ENCODE data around the gene ANKRD44.

The ANKRD44 gene

GRCh38 chr2:197167608-197168314 is 142.8 kb downstream of the ANKRD44 start:
- no peak for DNase-seq (ENCODE audit: low spot score)
- Histone ChIP-seq H3K4me3 (no peak overlapping the region), H3K27ac (no peak overlapping the region)
- TF ChIP-seq CTCF (IDR thresholded peaks at IDR 0.05) = no peak

GRCh38 chr2:197165020-197165419 is 145.6 kb downstream of the ANKRD44 start:
- H3K4me3 ChIP-seq = no peak overlapping the region
- H3K27ac ChIP-seq = no peak overlapping the region
- no peak for TF ChIP-seq CTCF (IDR thresholded peaks at IDR 0.05)
- no peak for DNase-seq (ENCODE audit: low spot score)

- DNase-seq (ENCODE audit: low spot score) = no peak
- Histone ChIP-seq H3K4me3 (peak overlapping the region; percentile 52), H3K27ac (no peak overlapping the region)
- TF ChIP-seq CTCF (IDR thresholded peaks at IDR 0.05) = no peak
Measured at GRCh38 chr2:197164141-197164754, 146.3 kb downstream of the ANKRD44 start.

- no peak for DNase-seq (ENCODE audit: low spot score)
- no peak for TF ChIP-seq CTCF (IDR thresholded peaks at IDR 0.05)
- no peak overlapping the region for H3K4me3 ChIP-seq
- H3K27ac ChIP-seq = no peak overlapping the region
Measured at GRCh38 chr2:197163712-197164140, 146.9 kb downstream of the ANKRD44 start.

- no peak for DNase-seq (ENCODE audit: low spot score)
- H3K27ac ChIP-seq = no peak overlapping the region
- TF ChIP-seq CTCF (IDR thresholded peaks at IDR 0.05) = no peak
- no peak overlapping the region for H3K4me3 ChIP-seq
Measured at GRCh38 chr2:197161774-197162173, 148.8 kb downstream of the ANKRD44 start.

- no peak for DNase-seq (ENCODE audit: low spot score)
- TF ChIP-seq CTCF (IDR thresholded peaks at IDR 0.05) = no peak
- H3K27ac ChIP-seq = peak overlapping the region in 1 of 2 donors; percentile 9
- H3K4me3 ChIP-seq = no peak overlapping the region
Measured at GRCh38 chr2:197159661-197160211, 150.8 kb downstream of the ANKRD44 start.

Data from coronary artery (tissue), 2 donors.